AG04449 (cell line): ENCODE results near the gene SEPTIN1.

Experiments
- CTCF ChIA-PET: fragments of 350-600 bp; formaldehyde crosslinking; extraction: SDS; loops from one replicate; lab custom pipeline; 2021; ENCODE audit warnings: antibody characterized with exemption; lab: Yijun Ruan, JAX
- POLR2A ChIA-PET: fragments of 400-600, 350-600 bp; formaldehyde crosslinking; extraction: SDS; loops from one replicate; lab custom pipeline; 2020; ENCODE audit warnings: antibody characterized with exemption, inconsistent platforms; lab: Yijun Ruan, JAX
- DNase-seq: peaks from one replicate; pipeline ENCODE4 v3.0.0-alpha.2; 2010; ENCODE audit warnings: low read depth, low spot score
- H3K4me3 ChIP-seq: 2 replicates; pipeline ENCODE4 v1.5.1; 2011; ENCODE audit warnings: low read depth, mild to moderate bottlenecking, control low read depth, low read length
- TF ChIP-seq, protein P1 (sequence below): IDR thresholded peaks from one replicate; pipeline ENCODE4 v1.5.1; 2011; ENCODE audit warnings: mild to moderate bottlenecking, moderate library complexity, low read length, control low read depth, inconsistent platforms; ENCODE audit not compliant: insufficient read depth; ENCODE audit errors: missing control alignments

SEPTIN1 gene

DNA sequence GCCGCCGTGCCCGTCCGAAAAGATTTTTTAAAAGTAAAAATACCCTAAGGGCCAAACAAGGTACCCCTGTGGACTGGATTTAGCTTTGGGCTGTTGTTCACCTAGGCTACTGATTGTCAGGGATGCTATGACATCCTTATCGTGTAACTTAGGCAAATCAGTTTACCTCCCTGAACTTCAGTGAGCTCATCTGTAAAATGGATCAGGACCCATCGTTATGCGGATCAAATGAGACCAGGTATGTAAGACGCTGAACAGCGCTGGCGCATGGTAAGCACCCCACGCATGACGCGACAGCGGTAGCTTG, 24.4 kb upstream of the SEPTIN1 start:
- ChIA-PET CTCF (interaction anchor here (0.8 to 7.5 kb wide), 10 partner anchors 9 to 375 kb away, joined by 3 to 94 read pairs (median 5); partner anchors contain the start of genes DCTPP1, TBX6 and ZNF48), POLR2A (interaction anchor here (0.8 to 1.4 kb wide), 3 partner anchors 8 to 11 kb away, joined by 3 to 11 read pairs (median 8); partner anchors contain the start of gene ZNF48)
- H3K4me3 ChIP-seq, result peak overlapping the region; percentile 76
- no peak for DNase-seq
- TF ChIP-seq, protein P1, sequence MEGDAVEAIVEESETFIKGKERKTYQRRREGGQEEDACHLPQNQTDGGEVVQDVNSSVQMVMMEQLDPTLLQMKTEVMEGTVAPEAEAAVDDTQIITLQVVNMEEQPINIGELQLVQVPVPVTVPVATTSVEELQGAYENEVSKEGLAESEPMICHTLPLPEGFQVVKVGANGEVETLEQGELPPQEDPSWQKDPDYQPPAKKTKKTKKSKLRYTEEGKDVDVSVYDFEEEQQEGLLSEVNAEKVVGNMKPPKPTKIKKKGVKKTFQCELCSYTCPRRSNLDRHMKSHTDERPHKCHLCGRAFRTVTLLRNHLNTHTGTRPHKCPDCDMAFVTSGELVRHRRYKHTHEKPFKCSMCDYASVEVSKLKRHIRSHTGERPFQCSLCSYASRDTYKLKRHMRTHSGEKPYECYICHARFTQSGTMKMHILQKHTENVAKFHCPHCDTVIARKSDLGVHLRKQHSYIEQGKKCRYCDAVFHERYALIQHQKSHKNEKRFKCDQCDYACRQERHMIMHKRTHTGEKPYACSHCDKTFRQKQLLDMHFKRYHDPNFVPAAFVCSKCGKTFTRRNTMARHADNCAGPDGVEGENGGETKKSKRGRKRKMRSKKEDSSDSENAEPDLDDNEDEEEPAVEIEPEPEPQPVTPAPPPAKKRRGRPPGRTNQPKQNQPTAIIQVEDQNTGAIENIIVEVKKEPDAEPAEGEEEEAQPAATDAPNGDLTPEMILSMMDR, result no peak

DNA sequence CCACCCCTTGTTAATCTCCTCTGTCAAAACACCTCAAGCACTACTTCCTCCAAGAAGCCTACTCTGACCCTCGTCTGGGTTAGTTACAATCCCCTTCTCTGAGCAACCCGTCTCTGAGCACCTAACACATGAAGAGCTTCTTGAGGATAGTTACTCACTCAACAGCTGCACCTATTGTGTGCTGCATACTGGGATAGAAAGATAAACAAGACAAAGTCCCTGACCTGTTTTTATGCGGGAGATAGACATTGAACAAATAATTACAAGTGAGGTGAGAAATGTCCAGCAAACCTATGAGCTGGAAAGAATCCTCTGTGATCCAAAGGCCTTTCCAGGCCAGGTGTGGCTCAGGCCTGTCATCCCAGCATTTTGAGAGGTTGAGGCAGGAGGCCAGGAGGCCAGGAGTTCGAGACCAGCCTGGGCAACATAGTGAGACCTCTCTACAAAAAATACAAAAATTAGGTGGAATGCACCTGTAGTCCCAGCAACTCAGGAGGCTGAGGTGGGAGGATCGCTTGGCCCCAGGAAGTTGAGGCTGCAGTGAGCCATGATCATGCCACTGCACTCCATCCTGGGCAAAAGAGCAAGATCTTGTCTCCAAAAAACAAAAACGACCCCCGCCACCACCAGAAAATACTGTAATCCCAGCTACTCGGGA, 19.5 kb upstream of the SEPTIN1 start:
- TF ChIP-seq, protein P1, result no peak
- no peak for DNase-seq
- H3K4me3 ChIP-seq, result no peak overlapping the region
- ChIA-PET CTCF (interaction anchor here (1.6 kb wide), 1 partner anchor 9 kb away, joined by 3 read pairs; no protein-coding TSS in a partner anchor), POLR2A (no interaction called here)

DNA sequence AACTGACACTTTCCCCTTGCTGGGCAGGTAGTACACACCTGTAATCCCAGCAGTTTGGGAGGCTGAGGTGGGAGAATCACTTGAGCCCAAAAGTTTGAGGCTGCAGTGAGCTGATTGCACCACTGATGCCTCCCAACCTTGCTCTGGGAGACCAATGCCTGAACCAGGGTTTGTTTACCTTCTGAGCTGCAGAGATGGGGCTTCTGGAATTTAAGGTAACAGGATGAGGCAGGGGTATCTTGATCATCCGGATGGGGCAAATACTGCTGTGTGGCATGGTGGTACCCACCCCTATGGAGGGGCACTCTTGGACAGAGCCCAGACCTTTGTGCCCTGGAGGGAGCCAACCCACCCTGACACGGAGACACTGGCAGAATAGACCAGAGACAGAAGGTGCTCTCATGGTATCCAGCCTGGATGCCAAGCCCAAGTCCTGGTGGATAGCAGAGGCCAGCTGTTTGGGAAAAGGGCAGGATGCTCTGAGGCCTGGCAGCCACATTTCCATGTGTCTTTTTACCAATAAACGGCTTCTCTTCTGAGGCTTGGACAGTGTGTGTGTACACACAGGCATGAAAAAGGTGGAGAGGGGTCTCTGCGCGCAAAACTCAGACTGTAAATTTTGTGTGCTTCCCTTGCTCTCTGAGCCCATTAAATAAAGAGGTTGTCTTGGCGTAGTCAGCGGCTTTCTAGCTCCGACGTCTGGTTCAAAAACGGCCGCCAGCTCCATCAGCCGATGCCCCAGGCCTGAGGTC, 17.2 kb upstream of the SEPTIN1 start:
- TF ChIP-seq, protein P1, result no peak
- H3K4me3 ChIP-seq, result peak overlapping the region; percentile 64
- CTCF ChIA-PET, result interaction anchor here (0.6 to 4.4 kb wide), 3 partner anchors 10 to 45 kb away, joined by 3 to 40 read pairs (median 3); partner anchors contain the start of genes CD2BP2 and ZNF771
- POLR2A ChIA-PET, result interaction anchor here (0.7 kb wide), 1 partner anchor 29 kb away, joined by 4 read pairs; no protein-coding TSS in a partner anchor
- no peak for DNase-seq

DNA sequence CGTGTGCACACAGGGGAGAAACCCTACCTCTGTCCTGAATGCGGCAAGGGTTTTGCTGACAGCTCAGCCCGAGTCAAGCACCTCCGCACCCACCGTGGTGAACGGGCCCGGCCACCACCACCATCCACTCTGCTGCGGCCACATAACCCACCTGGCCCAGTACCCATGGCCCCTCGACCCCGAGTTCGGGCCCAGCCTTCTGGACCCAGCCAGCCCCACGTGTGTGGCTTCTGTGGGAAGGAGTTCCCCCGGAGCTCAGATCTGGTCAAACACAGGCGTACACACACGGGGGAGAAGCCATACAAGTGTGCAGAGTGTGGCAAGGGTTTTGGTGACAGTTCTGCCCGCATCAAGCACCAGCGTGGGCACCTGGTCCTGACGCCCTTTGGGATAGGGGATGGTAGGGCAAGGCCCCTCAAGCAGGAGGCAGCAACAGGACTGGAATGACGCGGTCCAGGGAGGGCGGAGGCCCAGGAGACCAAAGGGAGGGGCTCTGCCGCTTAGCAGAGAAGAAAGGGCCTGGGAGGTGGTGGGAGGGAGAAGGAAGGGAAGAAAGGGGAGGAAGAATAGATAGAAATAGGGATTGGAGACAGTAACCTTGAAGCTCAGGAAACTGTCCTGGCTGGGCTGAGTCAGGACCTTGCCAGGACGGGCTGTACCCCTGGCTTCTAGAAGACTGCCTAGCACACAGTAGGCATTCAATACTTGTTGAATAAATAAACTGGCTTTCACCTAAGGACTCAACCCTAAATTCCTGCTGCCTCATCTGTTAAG, 16.5 kb upstream of the SEPTIN1 start:
- ChIA-PET CTCF (interaction anchor here (0.9 to 4.4 kb wide), 4 partner anchors 8 to 44 kb away, joined by 3 to 40 read pairs (median 4); partner anchors contain the start of genes CD2BP2, DCTPP1 and ZNF771), POLR2A (no interaction called here)
- TF ChIP-seq, protein P1, result no peak
- DNase-seq, result no peak
- no peak overlapping the region for H3K4me3 ChIP-seq

DNA sequence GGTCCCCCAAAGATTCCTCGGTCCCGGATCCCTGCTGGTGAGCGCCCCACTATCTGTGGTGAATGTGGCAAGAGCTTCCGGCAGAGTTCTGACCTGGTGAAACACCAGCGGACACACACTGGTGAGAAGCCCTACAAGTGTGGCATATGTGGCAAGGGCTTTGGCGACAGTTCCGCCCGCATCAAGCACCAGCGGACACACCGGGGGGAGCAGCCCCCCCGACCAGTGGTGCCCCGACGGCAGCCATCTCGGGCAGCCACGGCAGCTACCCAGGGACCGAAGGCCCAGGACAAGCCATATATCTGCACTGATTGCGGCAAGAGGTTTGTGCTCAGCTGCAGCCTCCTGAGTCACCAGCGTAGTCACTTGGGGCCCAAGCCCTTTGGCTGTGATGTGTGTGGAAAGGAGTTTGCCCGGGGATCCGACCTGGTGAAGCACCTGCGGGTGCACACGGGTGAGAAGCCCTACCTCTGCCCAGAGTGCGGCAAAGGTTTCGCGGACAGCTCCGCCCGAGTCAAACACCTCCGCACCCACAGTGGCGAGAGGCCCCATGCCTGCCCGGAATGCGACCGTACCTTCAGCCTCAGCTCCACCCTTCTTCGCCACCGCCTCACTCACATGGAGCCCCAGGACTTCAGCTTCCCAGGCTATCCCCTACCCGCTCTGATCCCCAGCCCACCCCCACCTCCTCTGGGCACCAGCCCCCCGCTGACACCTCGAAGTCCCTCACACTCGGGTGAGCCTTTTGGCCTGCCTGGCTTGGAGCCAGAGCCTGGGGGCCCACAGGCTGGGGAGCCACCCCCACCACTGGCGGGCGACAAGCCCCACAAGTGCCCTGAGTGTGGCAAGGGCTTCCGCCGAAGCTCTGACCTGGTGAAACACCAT, 15.7 kb upstream of the SEPTIN1 start:
- H3K4me3 ChIP-seq, result no peak overlapping the region
- TF ChIP-seq, protein P1, result no peak
- no peak for DNase-seq
- ChIA-PET CTCF (interaction anchor here (1.0 to 4.4 kb wide), 3 partner anchors 9 to 32 kb away, joined by 3 to 40 read pairs (median 6); partner anchors contain the start of genes DCTPP1 and ZNF771), POLR2A (interaction anchor here (3.3 kb wide), 1 partner anchor 9 kb away, joined by 11 read pairs; the partner anchor contains the start of gene ZNF771)
